PFSK-1 (cell line): ENCODE data around the gene DCLRE1B.

Experiments used
- FOXP2 ChIP-seq: optimal IDR thresholded peaks from 2 replicates; pipeline ENCODE3; 2011; ENCODE audit warnings: borderline replicate concordance, control low read depth, inconsistent platforms; ENCODE audit not compliant: insufficient read depth; ENCODE audit errors: extremely low read length, extremely low read depth
- POLR2AphosphoS5 ChIP-seq: IDR thresholded peaks from 2 replicates; pipeline ENCODE4 v1.6.1; 2012; ENCODE audit warnings: low read depth, mild to moderate bottlenecking, control low read depth, low read length, moderate library complexity
- SIN3A ChIP-seq: IDR thresholded peaks from 2 replicates; pipeline ENCODE4 v1.6.1; 2012; ENCODE audit warnings: mild to moderate bottlenecking, low read length, moderate library complexity, borderline replicate concordance; ENCODE audit not compliant: insufficient read depth
- TAF1 ChIP-seq: IDR thresholded peaks from 2 replicates; pipeline ENCODE4 v1.6.1; 2012; ENCODE audit warnings: low read length, control low read depth, borderline replicate concordance; ENCODE audit not compliant: insufficient read depth
- TF ChIP-seq, protein P1 (sequence below), 2 experiments: IDR thresholded peaks; 2 replicates each; pipeline versions ENCODE4 v1.6.1 to v1.8.0; 2011 to 2012; ENCODE audit warnings: low read depth in 2 of 2, low read length in 2 of 2, control low read depth in 1 of 2, inconsistent platforms in 1 of 2, mild to moderate bottlenecking in 1 of 2, moderate library complexity in 1 of 2; ENCODE audit not compliant: insufficient read depth in 1 of 2

The DCLRE1B gene

DNA sequence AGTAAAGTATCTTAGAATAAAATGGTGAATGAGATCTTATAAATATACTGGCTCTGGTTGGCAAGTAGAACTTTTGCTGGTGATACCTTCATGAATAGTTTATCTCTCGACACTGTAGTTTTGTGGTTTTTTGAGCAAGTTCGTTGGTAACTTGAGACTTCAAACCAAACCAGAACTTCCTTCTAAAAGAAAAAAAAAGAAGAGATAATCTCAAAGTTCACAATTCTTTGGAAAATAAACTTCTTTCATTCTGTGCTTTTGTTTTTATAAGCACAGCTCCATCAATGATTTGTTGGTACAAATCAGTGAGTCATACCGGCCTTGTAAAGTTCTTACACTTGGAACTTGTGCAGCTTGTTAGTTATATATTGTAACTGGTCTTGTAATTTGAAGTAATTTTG lies 26.3 kb downstream of the DCLRE1B start:
- TF ChIP-seq SIN3A (no peak), POLR2AphosphoS5 (no peak), TAF1 (no peak)
- TF ChIP-seq, protein P1, sequence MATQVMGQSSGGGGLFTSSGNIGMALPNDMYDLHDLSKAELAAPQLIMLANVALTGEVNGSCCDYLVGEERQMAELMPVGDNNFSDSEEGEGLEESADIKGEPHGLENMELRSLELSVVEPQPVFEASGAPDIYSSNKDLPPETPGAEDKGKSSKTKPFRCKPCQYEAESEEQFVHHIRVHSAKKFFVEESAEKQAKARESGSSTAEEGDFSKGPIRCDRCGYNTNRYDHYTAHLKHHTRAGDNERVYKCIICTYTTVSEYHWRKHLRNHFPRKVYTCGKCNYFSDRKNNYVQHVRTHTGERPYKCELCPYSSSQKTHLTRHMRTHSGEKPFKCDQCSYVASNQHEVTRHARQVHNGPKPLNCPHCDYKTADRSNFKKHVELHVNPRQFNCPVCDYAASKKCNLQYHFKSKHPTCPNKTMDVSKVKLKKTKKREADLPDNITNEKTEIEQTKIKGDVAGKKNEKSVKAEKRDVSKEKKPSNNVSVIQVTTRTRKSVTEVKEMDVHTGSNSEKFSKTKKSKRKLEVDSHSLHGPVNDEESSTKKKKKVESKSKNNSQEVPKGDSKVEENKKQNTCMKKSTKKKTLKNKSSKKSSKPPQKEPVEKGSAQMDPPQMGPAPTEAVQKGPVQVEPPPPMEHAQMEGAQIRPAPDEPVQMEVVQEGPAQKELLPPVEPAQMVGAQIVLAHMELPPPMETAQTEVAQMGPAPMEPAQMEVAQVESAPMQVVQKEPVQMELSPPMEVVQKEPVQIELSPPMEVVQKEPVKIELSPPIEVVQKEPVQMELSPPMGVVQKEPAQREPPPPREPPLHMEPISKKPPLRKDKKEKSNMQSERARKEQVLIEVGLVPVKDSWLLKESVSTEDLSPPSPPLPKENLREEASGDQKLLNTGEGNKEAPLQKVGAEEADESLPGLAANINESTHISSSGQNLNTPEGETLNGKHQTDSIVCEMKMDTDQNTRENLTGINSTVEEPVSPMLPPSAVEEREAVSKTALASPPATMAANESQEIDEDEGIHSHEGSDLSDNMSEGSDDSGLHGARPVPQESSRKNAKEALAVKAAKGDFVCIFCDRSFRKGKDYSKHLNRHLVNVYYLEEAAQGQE (IDR thresholded peaks at IDR 0.05; ENCODE audit: insufficient read depth in 1 of 2, low read depth in 2 of 2, low read length in 2 of 2): no peak

DNA sequence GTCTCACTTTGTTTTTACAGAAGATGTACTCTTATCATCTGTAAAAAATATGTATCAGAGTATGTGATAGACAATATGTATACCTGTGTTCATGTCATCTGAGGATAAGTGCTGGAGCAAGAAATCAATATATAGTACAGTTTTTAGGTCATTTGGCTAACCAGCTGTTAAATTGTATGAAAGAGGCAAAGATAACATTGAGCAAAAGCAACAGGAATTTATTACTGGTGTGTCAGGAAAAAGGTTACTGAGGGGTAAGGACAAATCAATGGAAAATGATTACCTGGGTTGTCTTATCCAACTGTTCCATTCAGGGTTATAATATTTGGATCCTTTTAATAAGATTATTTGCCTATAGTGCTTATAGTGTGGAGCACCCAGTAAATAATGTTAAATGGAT lies 28.9 kb downstream of the DCLRE1B start:
- TF ChIP-seq TAF1 (no peak), POLR2AphosphoS5 (no peak), FOXP2 (no peak), SIN3A (no peak)
- TF ChIP-seq, protein P1 (IDR thresholded peaks at IDR 0.05; ENCODE audit: insufficient read depth in 1 of 2, low read depth in 2 of 2, low read length in 2 of 2): no peak

DNA sequence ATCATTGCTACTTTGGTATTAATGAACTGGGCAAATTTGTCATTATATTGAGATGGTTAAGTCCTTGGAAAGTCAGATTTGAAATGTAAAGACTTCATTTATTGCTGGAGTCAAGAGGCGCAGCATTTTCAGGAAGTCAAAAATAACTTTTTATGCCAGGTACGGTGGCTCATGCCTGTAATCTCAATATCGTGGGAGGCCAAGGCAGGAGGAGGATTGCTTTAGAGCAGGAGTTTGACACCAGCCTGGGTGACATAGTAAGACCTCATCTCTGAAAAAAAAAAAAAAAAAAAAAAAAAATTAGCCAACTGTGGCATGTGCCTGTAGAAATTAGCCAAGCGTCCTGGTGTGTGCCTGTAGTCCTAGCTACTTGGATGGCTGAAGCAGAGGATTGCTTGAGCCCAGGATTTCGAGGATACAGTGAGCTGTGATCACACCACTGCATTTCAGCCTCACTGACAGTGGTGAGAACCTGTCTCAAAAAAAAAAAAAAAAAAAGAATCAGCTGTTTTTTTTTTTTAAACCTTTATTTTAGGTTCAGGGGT lies 29.5 kb downstream of the DCLRE1B start:
- TF ChIP-seq, protein P1 (IDR thresholded peaks at IDR 0.05; ENCODE audit: insufficient read depth in 1 of 2, low read depth in 2 of 2, low read length in 2 of 2): no peak
- TF ChIP-seq SIN3A (no peak), POLR2AphosphoS5 (no peak), FOXP2 (no peak), TAF1 (no peak)

DNA sequence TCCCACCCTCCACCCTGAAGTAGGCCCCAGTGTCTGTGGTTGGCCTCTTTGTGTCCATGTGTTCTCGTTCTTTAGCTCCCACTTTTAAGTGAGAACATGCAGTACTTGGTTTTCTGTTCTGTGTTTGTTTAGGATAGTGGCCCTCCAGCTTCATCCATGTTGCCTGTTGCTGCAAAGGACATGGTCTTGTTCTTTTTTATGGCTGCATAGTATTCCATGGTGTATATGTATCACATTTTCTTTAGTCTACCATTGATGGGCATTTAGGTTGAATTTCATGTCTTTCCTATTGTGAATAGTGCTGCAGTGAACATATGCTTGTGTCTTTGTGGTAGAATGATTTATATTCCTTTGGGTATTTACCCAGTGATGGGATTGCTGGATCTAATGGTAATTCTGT lies 30.1 kb downstream of the DCLRE1B start:
- TF ChIP-seq FOXP2 (no peak), SIN3A (no peak), POLR2AphosphoS5 (no peak), TAF1 (no peak)
- TF ChIP-seq, protein P1 (IDR thresholded peaks at IDR 0.05; ENCODE audit: insufficient read depth in 1 of 2, low read depth in 2 of 2, low read length in 2 of 2): no peak

DNA sequence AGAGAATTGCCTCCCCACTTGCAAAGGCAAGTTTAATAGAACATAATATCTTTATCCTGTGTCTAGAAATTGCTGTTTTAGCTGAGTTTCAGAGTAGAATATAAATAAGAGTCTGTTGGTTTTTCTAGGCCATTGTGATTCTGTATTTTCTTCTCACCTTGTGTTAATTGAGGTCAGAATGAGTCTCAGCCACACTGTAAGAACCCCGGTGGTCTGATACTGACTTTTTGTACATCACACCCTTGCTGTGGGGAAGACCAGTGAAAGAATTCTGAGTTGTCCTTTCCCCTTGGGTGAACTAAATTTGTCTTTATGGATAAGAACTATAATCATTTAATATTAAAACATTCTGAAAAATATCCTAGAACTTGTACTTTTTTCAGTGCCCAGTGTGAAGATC lies 30.8 kb downstream of the DCLRE1B start:
- TF ChIP-seq, protein P1 (IDR thresholded peaks at IDR 0.05; ENCODE audit: insufficient read depth in 1 of 2, low read depth in 2 of 2, low read length in 2 of 2): no peak
- TF ChIP-seq TAF1 (no peak), FOXP2 (no peak), POLR2AphosphoS5 (no peak), SIN3A (no peak)
